NCI-H1694 treated with DMSO at 0.1 percent for 48 hours (cell line): Measurements from ENCODE around the gene BCL2L13.
"Not testable (repeated sequence)": the region's sequence is repeated elsewhere in the genome, so short reads cannot be mapped to it uniquely, and the experiment has no call there.

Experiments
- DNase-seq: peaks from one replicate; lab custom pipeline; 2025; lab: John Stamatoyannopoulos, UW

The BCL2L13 gene

GRCh38 chr22:17636850-17637249, 1.7 kb upstream of the BCL2L13 start:
- not testable (repeated sequence) for DNase-seq

GRCh38 chr22:17637490-17638181, 921 bp upstream of the BCL2L13 start:
- DNase-seq: no peak

- DNase-seq: peak; percentile 49
Measured at GRCh38 chr22:17638182-17638431, 450 bp upstream of the BCL2L13 start.

- no peak for DNase-seq
Measured at GRCh38 chr22:17639247-17639741, 737 bp downstream of the BCL2L13 start.

GRCh38 chr22:17641269-17641668, 2.7 kb downstream of the BCL2L13 start:
- DNase-seq: no peak

GRCh38 chr22:17642357-17642756, 3.8 kb downstream of the BCL2L13 start:
- not testable (repeated sequence) for DNase-seq

- no peak for DNase-seq
Measured at GRCh38 chr22:17647452-17647851, 8.9 kb downstream of the BCL2L13 start.

- no peak for DNase-seq
Measured at GRCh38 chr22:17647991-17648390, 9.4 kb downstream of the BCL2L13 start.

- no peak for DNase-seq
Measured at GRCh38 chr22:17648569-17648968, 10.0 kb downstream of the BCL2L13 start.

GRCh38 chr22:17655289-17655688, 16.7 kb downstream of the BCL2L13 start:
- no peak for DNase-seq

- no peak for DNase-seq
Measured at GRCh38 chr22:17656870-17657395, 18.4 kb downstream of the BCL2L13 start.

GRCh38 chr22:17664414-17665055, 26.0 kb downstream of the BCL2L13 start:
- no peak for DNase-seq

GRCh38 chr22:17665248-17665647, 26.7 kb downstream of the BCL2L13 start:
- DNase-seq: no peak

GRCh38 chr22:17665854-17666253, 27.3 kb downstream of the BCL2L13 start:
- DNase-seq: no peak

- not testable (repeated sequence) for DNase-seq
Measured at GRCh38 chr22:17671521-17672092, 33.0 kb downstream of the BCL2L13 start.

- DNase-seq: peak; percentile 13
Measured at GRCh38 chr22:17672417-17672991, 33.9 kb downstream of the BCL2L13 start.

- no peak for DNase-seq
Measured at GRCh38 chr22:17674152-17674551, 35.6 kb downstream of the BCL2L13 start.

GRCh38 chr22:17675584-17675983, 37.0 kb downstream of the BCL2L13 start:
- no peak for DNase-seq

- DNase-seq: no peak
Measured at GRCh38 chr22:17678817-17679385, 40.3 kb downstream of the BCL2L13 start.

GRCh38 chr22:17684245-17684644, 45.7 kb downstream of the BCL2L13 start:
- DNase-seq: no peak

- DNase-seq: no peak
Measured at GRCh38 chr22:17692841-17693240, 54.3 kb downstream of the BCL2L13 start.

GRCh38 chr22:17694193-17694592, 55.6 kb downstream of the BCL2L13 start:
- no peak for DNase-seq

GRCh38 chr22:17694752-17695151, 56.2 kb downstream of the BCL2L13 start:
- DNase-seq: no peak
